Stimulated activated CD4-positive, alpha-beta T cell treated with anti-CD3 and anti-CD28 coated beads, Interleukin-2, amount 100 ng/mL, for 48 hours (primary cell): ENCODE results near the gene DOCK3.
"Not testable (repeated sequence)": the region's sequence is repeated elsewhere in the genome, so short reads cannot be mapped to it uniquely, and the experiment has no call there.

Source experiments
- DNase-seq, 2 donors: peaks; one replicate each; pipeline ENCODE4 v3.0.0-alpha.2; 2020

The DOCK3 gene

DNA sequence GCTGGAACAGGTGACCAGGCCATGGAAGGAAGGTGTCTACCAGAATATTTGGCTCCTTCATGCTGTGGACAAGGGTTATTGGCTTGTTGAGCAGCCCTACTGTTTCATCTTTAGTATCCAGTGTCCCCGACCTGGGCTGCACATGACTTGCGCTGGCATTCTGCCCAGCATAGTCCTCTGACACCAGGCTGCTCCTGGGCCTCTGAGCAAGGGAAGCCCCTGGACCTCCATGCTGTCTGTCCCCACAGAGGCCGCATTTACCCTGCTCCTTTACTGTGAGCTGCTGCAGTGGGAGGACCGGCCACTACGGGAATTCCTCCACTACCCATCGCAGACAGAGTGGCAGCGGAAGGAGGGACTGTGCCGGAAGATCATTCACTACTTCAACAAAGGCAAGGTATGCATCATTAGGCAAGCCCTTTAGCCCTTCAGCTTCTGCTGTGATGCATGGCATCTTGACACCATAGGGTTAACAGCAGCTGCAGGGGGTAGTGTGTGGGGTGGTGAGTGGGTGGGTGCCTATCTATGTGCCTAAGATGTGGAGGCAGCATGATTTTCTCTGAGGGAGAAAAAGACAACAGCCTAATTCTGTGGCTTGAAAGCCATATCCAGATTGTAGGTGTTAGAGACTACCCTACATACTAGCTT, 666.4 kb downstream of the DOCK3 start:
- DNase-seq = no peak

DNA sequence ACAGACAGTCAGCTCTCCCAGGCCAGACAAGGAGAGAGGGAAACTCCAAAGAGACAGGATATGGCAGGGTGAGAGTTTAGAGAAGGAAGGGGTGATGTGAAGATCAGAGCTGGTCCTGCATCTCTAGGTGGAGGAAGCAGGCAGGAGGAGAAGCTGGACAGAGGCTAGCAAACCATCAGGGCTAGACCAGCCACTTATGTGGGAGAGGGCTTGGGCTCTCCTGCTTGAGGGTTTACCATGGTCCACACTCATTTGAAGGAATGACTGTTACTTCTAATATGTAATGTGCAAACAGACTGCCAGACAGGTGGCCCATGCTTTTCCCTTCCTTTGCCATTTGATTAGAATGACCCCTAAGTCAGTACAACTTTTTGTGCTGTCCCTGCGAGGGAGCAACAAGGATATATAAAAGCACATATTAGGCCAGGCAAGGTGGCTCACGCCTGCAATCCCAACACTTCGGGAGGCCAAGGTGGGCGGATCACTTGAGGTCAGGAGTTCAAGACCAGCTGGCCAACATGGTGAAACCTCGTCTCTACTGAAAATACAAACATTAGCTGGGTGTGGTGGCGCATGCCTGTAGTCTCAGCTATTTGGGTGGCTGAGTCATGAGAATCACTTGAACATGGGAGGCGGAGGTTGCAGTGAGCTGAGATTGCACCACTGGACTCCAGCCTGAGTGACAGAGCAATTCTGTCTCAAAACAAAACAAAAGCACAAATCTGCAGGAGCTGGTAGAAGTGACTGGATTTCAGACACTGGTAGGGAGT, 669.4 kb downstream of the DOCK3 start:
- DNase-seq = no peak

DNA sequence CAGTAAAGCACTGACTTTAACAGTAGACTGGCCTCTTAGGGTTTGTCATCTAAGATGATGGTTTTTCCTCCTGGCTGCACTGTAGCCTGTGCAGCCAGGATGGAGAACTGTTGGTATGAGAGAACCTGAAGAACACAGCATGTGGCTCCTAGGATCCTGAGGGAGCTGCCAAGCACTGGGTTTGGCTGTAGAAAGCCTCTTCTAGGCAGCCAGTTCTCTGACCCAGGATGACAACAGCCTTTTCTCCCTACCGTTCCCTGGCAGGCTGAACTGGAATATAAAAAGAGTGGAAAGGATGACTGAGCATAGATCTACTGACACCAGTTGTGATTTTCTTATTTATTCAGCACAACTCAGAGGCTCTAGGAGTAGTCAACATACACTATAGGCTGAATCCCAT, 676.0 kb downstream of the DOCK3 start:
- no peak for DNase-seq

DNA sequence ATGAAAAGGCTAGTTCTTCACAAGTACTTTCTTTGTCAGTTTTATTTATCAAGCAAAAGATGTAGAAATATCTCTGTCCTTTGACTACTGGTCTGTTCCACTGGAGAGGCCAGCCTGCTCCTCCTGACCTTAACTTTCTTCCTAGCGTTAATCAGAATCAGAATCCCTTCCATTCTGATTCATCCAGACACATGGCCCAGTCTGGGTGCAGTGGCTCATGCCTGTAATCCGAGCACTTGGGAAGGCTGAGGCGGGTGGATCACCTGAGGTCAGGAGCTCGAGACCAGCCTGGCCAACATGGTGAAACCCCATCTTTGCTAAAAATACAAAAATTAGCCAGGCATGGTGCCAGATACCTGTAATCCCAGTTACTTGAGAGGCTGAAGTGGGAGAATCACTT, 678.4 kb downstream of the DOCK3 start:
- no peak for DNase-seq

DNA sequence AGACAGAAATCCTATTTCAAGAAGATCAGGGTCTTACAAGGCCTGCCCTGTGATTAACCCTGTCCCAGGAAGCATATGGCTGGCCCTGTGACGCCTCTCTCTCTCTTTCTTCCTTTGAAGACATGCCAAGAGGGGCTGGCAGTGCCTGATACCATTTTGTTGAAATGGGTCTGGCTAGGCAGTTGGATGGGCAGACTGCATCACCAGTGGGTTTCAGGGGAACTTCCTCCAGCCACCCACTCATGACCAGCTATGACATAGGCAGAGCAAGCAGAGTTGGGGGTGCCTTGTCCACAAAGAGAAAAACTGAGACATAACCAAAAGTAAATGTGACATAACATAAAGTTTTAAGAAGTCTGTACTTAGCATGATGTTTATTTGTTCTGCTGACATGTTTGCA, 679.0 kb downstream of the DOCK3 start:
- no peak for DNase-seq

DNA sequence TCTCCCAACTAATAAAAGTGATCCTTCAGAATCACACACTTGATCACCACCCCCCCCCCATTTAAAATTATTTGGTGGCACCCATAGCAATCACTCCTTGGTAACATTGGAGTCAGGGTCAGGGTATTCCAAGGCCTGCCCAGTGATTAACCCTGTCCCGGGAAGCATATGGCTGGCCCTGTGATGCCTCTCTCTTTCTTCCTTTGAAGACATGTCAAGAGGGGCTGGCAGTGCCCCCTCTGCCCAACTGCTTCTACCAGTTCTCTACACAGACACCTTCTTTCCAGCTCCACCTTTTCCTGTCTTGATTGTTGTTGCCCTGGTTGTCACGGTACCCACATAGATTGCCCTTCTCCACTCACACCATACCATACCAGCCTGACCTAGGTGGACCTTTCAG, 679.4 kb downstream of the DOCK3 start:
- DNase-seq = no peak

- no peak for DNase-seq
Observed at GRCh38 chr3:51354731-51355615, 680.2 kb downstream of the DOCK3 start.

DNA sequence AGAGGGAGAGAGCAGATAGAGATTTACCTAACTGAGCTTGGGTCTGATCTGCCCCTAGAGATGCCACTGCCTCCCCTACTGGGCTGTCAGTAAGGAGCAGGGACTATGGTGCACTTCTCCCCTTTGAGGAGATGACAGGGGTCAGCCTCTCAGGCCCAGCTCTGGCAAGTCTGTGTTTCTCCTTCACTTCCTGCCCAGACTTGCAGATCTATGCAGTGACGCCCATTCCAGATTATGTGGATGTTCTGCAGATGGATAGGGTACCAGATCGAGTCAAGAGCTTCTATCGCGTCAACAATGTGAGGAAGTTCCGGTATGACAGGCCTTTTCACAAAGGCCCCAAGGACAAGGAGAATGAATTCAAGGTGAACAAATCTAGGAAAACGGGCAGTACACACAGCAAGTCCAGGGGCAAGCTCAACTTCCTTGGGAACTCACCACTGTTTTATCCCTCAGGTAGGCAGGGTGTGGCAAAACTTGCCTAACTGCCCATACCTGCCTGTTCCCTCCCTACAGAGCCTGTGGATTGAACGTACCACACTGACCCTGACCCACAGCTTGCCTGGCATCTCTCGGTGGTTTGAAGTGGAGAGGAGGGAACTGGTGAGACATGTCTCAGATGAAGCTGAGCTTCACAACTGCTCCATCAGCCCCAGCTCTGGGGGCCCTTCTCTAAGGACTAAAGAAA, 681.3 kb downstream of the DOCK3 start:
- no peak for DNase-seq

DNA sequence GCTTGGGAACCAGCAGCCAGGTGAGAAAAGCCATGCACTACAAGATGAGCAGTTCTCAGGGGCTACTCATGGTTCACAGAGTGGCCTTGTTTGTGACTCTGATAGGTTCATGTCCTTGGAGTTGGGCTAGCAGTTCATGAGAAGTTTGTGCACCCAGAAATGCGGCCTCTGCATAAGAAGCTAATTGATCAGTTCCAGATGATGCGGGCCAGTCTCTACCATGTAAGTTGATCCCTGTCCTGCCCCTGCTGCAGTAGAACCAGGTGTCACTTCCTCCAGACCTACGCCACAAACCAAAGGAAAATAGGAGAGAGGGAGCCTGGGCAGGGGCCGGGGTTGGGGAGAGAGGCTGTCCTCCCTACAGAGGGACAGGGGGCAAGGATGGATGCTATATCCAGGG, 683.1 kb downstream of the DOCK3 start:
- no peak for DNase-seq

DNA sequence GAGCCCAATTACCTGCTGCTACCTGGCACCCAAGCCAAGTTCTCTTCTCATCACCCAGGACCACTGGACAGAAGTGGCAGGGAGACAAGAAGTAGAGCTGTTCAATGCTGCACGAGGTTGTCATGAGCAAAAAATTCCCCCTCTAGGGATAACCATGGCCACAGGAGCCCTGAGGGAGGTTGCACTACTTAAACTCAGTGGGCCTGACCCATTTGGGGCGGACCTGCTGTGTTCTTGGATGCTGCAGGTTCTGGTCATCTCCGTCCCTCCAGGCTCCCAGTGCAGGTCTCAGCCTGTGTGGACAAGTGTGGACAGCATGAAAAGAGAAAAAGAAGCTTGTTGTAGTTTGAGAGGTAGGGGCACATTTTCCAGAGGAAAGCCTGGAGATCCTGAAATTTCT, 684.3 kb downstream of the DOCK3 start:
- no peak for DNase-seq

DNA sequence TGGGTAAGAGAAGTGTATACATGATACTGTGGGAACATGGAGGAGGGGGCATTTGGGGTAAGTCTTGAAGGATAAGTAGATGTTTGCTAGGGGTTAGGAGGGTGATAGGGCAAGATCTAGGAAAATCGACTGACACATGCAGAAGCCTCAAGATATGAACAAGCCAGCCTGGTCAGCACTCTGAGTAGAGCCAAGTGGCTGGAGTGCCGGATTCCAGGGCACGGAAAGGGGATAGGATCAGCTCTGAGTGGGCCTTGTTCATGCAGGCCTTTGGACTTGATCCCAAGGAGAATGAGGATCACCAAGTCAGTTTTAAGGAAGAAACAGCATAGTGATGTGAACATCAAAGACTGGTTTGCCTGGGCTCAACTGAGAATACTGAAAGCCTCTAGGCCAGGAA, 686.1 kb downstream of the DOCK3 start:
- no peak for DNase-seq

DNA sequence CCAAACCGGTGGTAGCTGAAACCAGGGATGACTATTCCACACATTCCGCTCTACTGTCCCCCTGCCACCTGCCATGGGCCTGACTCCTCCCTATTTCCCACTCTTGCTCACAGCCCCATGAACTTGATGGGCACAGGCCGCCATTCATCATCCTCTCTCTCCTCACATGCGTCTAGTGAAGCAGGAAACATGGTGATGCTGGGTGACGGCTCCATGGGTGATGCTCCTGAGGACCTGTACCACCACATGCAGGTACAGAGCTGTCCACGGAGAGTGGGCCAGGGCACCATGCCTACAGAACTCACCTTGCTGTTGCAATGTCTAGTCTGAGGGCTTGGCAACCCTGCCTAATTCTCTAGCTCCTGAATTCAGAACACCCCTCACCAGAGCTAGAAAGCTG, 687.0 kb downstream of the DOCK3 start:
- DNase-seq = no peak

- DNase-seq = no peak
Observed at GRCh38 chr3:51362476-51362875, 687.7 kb downstream of the DOCK3 start.

DNA sequence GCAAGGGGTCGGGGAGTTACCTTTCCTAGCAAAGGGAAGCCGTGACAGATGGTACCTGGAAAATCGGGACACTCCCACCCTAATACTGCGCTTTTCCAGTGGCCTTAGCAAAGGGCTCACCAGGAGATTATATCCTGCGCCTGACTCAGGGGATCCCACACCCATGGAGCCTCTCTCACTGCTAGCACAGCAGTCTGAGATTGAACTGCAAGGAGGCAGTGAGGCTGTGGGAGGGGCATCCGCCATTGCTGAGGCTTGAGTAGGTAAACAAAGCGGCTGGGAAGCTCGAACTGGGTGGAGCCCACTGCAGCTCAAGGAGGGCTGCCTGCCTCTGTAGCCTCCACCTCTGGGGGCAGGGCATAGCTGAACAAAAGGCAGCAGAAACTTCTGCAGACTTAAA, 693.5 kb downstream of the DOCK3 start:
- not testable (repeated sequence) for DNase-seq

DNA sequence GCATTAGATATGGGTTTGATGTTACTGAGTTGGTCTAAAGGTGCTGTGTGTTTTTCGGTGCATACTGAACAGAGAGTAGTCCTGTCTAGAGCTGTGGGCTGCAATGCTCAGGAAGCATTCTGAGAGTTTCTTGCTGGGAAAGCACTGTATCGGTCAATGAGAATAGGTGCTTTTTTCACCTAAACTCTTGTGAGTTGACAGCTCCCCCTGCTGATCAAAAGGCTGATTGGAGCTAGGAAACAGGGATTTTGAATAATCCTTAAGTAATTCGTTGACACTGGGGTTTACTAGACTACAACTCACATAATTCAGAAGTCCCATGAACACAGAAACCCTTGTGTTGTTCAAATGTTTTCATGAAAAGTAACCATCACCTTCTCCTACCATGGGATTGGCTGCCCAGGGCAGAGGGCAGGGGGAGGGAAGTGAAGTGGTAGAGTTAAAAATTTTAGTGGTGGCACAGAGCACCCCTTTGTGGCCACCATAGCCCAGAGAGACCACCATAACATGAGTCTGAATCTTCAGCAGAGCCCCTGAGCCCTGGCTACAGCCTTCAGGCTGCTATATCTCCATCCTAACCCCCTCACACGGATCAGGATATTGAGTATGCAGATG, 697.3 kb downstream of the DOCK3 start:
- DNase-seq = peak in 1 of 2 donors; percentile 54

- DNase-seq = no peak
Observed at GRCh38 chr3:51373658-51374421, 699.1 kb downstream of the DOCK3 start.

DNA sequence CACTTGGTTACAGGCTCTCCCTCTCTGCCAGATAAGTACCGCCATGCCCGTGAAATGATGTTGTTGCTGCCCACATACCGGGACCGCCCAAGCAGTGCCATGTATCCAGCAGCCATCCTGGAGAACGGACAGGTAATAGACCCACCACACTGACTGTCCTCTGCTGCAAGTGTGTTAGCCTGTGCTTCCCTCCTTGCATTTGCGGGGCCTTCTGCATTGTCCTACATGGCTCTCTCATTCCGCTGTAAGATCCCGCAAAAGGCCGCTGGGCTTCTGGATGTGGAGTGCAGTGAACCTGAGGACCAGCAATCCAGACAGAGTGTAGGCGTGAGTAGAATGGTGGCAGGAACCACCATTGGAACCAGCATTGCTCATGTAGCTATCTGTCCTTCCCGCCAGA, 699.7 kb downstream of the DOCK3 start:
- no peak for DNase-seq

DNA sequence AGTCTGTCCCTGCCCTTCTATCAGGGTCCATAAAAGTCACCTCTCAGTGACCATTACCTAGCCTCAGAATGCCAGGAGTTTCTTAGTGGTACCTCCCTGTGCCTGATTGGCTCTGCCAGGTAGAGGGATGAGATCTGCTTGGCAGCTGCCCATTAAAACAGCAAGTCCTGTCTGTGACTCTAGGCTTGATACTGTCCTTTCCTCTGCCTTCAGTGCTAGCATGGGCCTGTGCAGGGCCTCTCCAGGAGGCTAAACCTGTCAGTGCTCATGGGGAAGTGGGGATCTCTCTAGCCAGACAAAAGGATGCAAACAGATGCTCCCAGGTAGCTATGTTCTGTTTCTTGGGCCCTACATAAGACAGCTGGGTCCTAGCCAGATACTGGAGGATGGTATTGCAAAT, 700.4 kb downstream of the DOCK3 start:
- DNase-seq = no peak

DNA sequence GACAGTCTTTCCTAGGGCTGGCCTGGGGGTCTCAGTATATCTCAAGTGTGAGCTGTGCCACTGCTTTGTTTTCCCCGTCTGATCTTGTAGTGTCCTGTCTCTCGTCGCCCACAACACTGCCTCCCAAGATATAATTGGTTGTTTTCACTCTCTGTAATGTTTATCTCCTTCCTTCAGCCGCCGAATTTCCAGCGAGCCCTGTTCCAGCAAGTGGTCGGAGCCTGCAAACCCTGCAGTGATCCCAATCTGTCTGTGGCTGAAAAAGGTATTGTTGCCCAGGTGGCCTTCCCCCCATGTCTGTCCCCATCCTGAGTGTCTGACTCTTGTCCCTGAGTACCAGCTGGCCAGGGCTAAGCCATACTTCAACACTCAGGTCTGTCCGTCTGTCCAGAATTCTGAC, 700.8 kb downstream of the DOCK3 start:
- DNase-seq = no peak

- no peak for DNase-seq
Observed at GRCh38 chr3:51378065-51378464, 703.3 kb downstream of the DOCK3 start.

DNA sequence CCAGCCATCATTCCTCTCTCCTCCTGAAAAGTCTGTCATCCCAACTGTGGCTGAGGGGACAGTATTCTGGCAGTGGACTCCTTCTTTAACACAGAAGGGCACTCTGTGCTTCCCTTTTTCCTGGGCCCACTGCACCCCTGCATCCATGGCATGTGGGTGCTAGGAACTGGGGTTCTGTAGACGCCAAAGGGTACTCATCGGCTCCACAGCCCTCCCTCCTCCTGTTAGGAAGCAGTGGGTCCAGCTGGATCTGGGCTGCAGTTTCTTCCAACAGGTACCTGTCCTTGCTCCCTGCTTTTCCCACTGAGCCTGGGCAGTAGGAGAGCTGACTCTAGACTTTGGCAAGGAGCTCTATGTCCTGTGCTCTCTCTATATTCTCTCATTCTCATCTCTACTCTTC, 704.0 kb downstream of the DOCK3 start:
- no peak for DNase-seq

DNA sequence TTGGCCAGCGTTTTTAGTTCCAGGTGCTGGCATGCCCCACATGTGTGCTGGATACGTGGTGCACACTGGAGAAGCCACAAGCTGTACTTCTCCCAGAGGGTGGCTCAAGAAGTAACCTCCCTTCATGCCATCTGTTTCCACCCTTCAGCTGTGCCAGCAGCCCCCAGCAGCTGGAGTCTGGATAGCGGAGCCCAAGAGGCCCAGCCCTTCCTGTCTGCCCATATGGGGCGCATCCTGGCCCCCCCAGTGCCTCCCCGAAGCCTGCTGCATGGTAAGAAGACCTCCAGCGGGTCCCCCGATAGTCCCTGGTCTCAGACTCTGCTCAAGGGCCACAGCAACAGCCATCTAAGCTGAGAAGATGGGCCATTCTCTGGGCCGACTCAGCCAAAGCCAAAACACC, 704.6 kb downstream of the DOCK3 start:
- no peak for DNase-seq
